CD4-positive, alpha-beta T cell (primary cell): ENCODE data around the gene MTHFD1L. TPM values are rescaled to one million over a fixed set of nuclear protein-coding genes. Genes with fewer than 3 reads are reported as not detected.

Experiments
- ATAC-seq: fragments of 200-7000 bp; cut with Tn5 transposase; one replicate; pipeline ENCODE4 v1.10.0; 2022; ENCODE audit warnings: mild to moderate bottlenecking; ENCODE audit not compliant: poor library complexity
- CTCF ChIA-PET: fragments of 350-600 bp; sonication (Branson Sonifier 250); formaldehyde crosslinking; loops from one replicate; lab custom pipeline; 2021; ENCODE audit warnings: antibody characterized with exemption, inconsistent platforms; lab: Charles Lee
- POLR2A ChIA-PET: fragments of 350-600 bp; sonication (Branson Sonifier 250); formaldehyde crosslinking; loops from one replicate; lab custom pipeline; 2021; ENCODE audit warnings: antibody characterized with exemption, inconsistent platforms; lab: Charles Lee
- DNase-seq, 14 experiments: peaks; one replicate each; pipeline ENCODE4 v3.0.0-alpha.2; 2013 to 2020; ENCODE audit warnings: mixed read lengths in 2 of 14
- H3K27ac ChIP-seq, 2 donors: one replicate each; pipeline versions ENCODE4 v1.5.1 to v1.7.0; 2013; ENCODE audit warnings: low read length in 2 of 2, low read depth in 1 of 2, mild to moderate bottlenecking in 1 of 2
- H3K27me3 ChIP-seq, 2 experiments: 1 replicate in 1 of 2; 2 replicates in 1 of 2; pipeline versions ENCODE4 v1.6.1 to v1.7.0; 2013; ENCODE audit warnings: low read length in 2 of 2, control low read depth in 1 of 2, mild to moderate bottlenecking in 1 of 2, moderate library complexity in 1 of 2; ENCODE audit not compliant: insufficient read depth in 2 of 2, control insufficient read depth in 1 of 2
- H3K36me3 ChIP-seq: one replicate; pipeline ENCODE4 v1.6.1; 2013; ENCODE audit warnings: low read length, control low read depth; ENCODE audit not compliant: insufficient read depth
- H3K4me1 ChIP-seq: one replicate; pipeline ENCODE4 v1.6.1; 2013; ENCODE audit warnings: low read length, control low read depth; ENCODE audit not compliant: insufficient read depth
- H3K4me3 ChIP-seq: one replicate; pipeline ENCODE4 v1.5.1; 2013; ENCODE audit warnings: mild to moderate bottlenecking, low read length, moderate library complexity
- H3K9me3 ChIP-seq, 2 experiments: 1 replicate in 1 of 2; 2 replicates in 1 of 2; pipeline versions ENCODE4 v1.6.1 to v1.7.0; 2013; ENCODE audit warnings: low read length in 2 of 2, mild to moderate bottlenecking in 2 of 2, control low read depth in 1 of 2, moderate library complexity in 1 of 2; ENCODE audit not compliant: control insufficient read depth in 1 of 2, insufficient read depth in 1 of 2
- H3K27ac Mint-ChIP-seq: one replicate; pipeline ENCODE4 v1.8.0; 2020; ENCODE audit warnings: mixed read lengths
- H3K27me3 Mint-ChIP-seq: one replicate; pipeline ENCODE4 v1.8.0; 2021; ENCODE audit warnings: mixed read lengths
- H3K36me3 Mint-ChIP-seq: one replicate; pipeline ENCODE4 v1.8.0; 2021; ENCODE audit warnings: low read depth, mixed read lengths
- H3K4me1 Mint-ChIP-seq: one replicate; pipeline ENCODE4 v1.8.0; 2021; ENCODE audit warnings: low read depth, mixed read lengths
- H3K4me3 Mint-ChIP-seq: one replicate; pipeline ENCODE4 v1.8.0; 2020; ENCODE audit warnings: mild to moderate bottlenecking, mixed read lengths
- H3K9me3 Mint-ChIP-seq: one replicate; pipeline ENCODE4 v1.8.0; 2020; ENCODE audit warnings: mixed read lengths
- CTCF ChIP-seq: fragments of 200-600 bp; IDR thresholded peaks from one replicate; pipeline ENCODE4 v1.8.0; 2022; ENCODE audit warnings: antibody characterized with exemption, mild to moderate bottlenecking
- intact Hi-C, 2 experiments: fragments of 100-400 bp; cut with DNase I in 1 of 2; cut with micrococcal nuclease in 1 of 2; formaldehyde crosslinking; loops; one replicate each; pipeline versions ENCODE4 v1.15.1 to v1.9.0; 2023 to 2025; cut with DNase I, micrococcal nuclease
- total RNA-seq, 174 experiments: library from RNA in 2 of 174; stranded (reverse) in 2 of 174; gene quantifications; one replicate each; pipeline ENCODE4 v1.2.3 and lab custom pipeline; 2021 to 2026

The MTHFD1L gene
- total RNA-seq, 2 experiments from 2014 or later: 8.8 to 9.7 TPM

DNA sequence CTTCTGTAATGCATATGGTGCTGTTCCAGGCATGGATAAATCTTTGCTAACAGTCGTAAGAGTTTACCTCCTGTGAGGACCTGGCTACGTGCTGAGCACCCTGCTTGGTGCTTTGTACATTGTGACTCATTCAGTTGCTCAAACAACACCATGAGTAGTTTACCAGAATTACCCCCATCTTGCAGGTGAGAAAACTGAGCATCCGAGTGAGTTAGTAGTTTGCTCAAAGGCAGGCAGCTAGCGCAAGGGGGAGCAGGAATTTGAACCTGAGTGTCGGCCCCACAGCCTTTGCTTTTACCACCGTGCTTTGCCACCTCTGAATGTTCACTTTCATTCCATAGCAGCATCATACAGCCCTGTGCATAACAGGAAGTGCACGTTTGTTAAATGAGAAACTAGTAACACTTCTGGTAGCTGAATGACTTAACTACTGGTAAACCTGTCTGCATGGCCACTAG, 121.9 kb downstream of the MTHFD1L start:
- Mint-ChIP-seq H3K4me3 (peak overlapping the region; percentile 73), H3K9me3 (peaks cover 2% of the 10 kb centered on the region), H3K36me3 (peaks cover 3% of the 10 kb centered on the region), H3K27me3 (no peaks in the 10 kb centered on the region), H3K4me1 (peaks cover 8% of the 10 kb centered on the region), H3K27ac (peak overlapping the region; percentile 72)
- DNase-seq: peak in 9 of 14 experiments; percentile 2 to 58 (median 21)
- Histone ChIP-seq H3K27me3 (no peaks in the 10 kb centered on the region), H3K36me3 (no peaks in the 10 kb centered on the region), H3K9me3 (no peaks in the 10 kb centered on the region), H3K27ac (no peak overlapping the region), H3K4me1 (peaks cover 6% of the 10 kb centered on the region), H3K4me3 (peak overlapping the region; percentile 19)
- peak; percentile 67 for ATAC-seq
- intact Hi-C loops: no loop called here
- no peak for TF ChIP-seq CTCF
- ChIA-PET CTCF (no interaction called here), POLR2A (no interaction called here)

GRCh38 chr6:150987855-150988464, 122.5 kb downstream of the MTHFD1L start:
- TF ChIP-seq CTCF: no peak
- Histone ChIP-seq H3K36me3 (no peaks in the 10 kb centered on the region), H3K27ac (no peak overlapping the region), H3K4me1 (peaks cover 6% of the 10 kb centered on the region), H3K27me3 (no peaks in the 10 kb centered on the region), H3K4me3 (peak overlapping the region; percentile 19), H3K9me3 (no peaks in the 10 kb centered on the region)
- H3K36me3 Mint-ChIP-seq: peaks cover 7% of the 10 kb centered on the region
- CTCF ChIA-PET: no interaction called here
- H3K4me3 Mint-ChIP-seq: no peak overlapping the region
- peaks cover 2% of the 10 kb centered on the region for H3K9me3 Mint-ChIP-seq
- peaks cover 8% of the 10 kb centered on the region for H3K4me1 Mint-ChIP-seq
- DNase-seq (no peak), ATAC-seq (no peak)
- POLR2A ChIA-PET: no interaction called here
- intact Hi-C loops: no loop called here
- peak overlapping the region; percentile 72 for H3K27ac Mint-ChIP-seq
- no peaks in the 10 kb centered on the region for H3K27me3 Mint-ChIP-seq

DNA sequence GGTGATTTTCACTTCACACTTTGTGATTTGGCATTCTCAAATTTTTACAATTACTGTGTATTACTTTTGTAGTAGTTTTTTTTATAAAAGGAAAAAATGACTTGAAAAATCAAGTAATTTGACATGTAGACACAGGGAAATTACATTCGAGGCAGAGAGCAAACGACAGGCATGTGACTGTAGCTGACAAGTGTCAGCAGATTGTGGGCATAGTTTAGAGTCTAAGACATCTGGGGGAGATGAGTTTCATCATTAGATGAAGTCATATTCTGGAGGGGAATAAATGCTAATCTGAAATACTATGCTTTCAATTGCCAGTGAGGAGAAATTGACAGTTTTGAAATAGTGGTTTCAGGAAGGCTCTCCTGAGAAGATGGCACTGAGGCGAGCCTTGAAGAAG, 126.0 kb downstream of the MTHFD1L start:
- Mint-ChIP-seq H3K36me3 (peaks cover 15% of the 10 kb centered on the region), H3K4me3 (no peak overlapping the region), H3K9me3 (peaks cover 2% of the 10 kb centered on the region), H3K27ac (no peak overlapping the region), H3K27me3 (no peaks in the 10 kb centered on the region), H3K4me1 (peaks cover 8% of the 10 kb centered on the region)
- no peak overlapping the region for H3K27ac ChIP-seq
- no peaks in the 10 kb centered on the region for H3K27me3 ChIP-seq
- no peak overlapping the region for H3K4me3 ChIP-seq
- no peak for DNase-seq
- no peaks in the 10 kb centered on the region for H3K9me3 ChIP-seq
- no peak for ATAC-seq
- ChIA-PET POLR2A (no interaction called here), CTCF (no interaction called here)
- H3K36me3 ChIP-seq: no peaks in the 10 kb centered on the region
- peaks cover 6% of the 10 kb centered on the region for H3K4me1 ChIP-seq
- TF ChIP-seq CTCF: no peak
- intact Hi-C loops: no loop called here
